AG09309 (cell line): Measurements from ENCODE around the gene LPCAT1.

Source experiments
- DNase-seq: peaks from one replicate; pipeline ENCODE4 v3.0.0-alpha.2; 2010; ENCODE audit warnings: low read depth
- H3K4me3 ChIP-seq: 2 replicates; pipeline ENCODE4 v1.5.1; 2011; ENCODE audit warnings: mild to moderate bottlenecking, low read depth, low read length, moderate library complexity; ENCODE audit not compliant: control insufficient read depth
- CTCF ChIP-seq: IDR thresholded peaks from 2 replicates; pipeline ENCODE4 v1.5.1; 2011; ENCODE audit warnings: mild to moderate bottlenecking, low read depth, low read length, inconsistent platforms; ENCODE audit not compliant: insufficient read depth, control insufficient read depth; ENCODE audit errors: missing control alignments

The LPCAT1 gene

GRCh38 chr5:1524799-1525623 is 1.3 kb upstream of the LPCAT1 start:
- TF ChIP-seq CTCF: no peak
- no peak for DNase-seq
- H3K4me3 ChIP-seq: no peak overlapping the region

- DNase-seq: no peak
- TF ChIP-seq CTCF: no peak
- peak overlapping the region; percentile 67 for H3K4me3 ChIP-seq
Observed at GRCh38 chr5:1524481-1524798, 680 bp upstream of the LPCAT1 start.

GRCh38 chr5:1523480-1523792 is 324 bp downstream of the LPCAT1 start:
- DNase-seq: no peak
- peak overlapping the region; percentile 67 for H3K4me3 ChIP-seq
- no peak for TF ChIP-seq CTCF

- TF ChIP-seq CTCF: no peak
- no peak for DNase-seq
- H3K4me3 ChIP-seq: peak overlapping the region; percentile 67
Observed at GRCh38 chr5:1522601-1523479, 920 bp downstream of the LPCAT1 start.

GRCh38 chr5:1521671-1522600 is 1.8 kb downstream of the LPCAT1 start:
- peak; percentile 39 for DNase-seq
- peak overlapping the region; percentile 67 for H3K4me3 ChIP-seq
- TF ChIP-seq CTCF: no peak

GRCh38 chr5:1520791-1521453 is 2.8 kb downstream of the LPCAT1 start:
- no peak for TF ChIP-seq CTCF
- no peak for DNase-seq
- no peak overlapping the region for H3K4me3 ChIP-seq
